ENCODE measurements around the gene BGN.

- no peak for TF ChIP-seq POLR2A (IDR thresholded peaks at IDR 0.05; ENCODE audit: low read depth, low read length)
- TF ChIP-seq POLR2AphosphoS5 (IDR thresholded peaks at IDR 0.05; ENCODE audit: low read depth, low read length) = no peak
- no peak for TF ChIP-seq TAF1 (IDR thresholded peaks at IDR 0.05; ENCODE audit: low read depth, low read length)
- TF ChIP-seq POU2F2 (IDR thresholded peaks at IDR 0.05; ENCODE audit: low read depth, low read length) = no peak
Measured at GRCh38 chrX:153462291-153462690, 32.5 kb upstream of the BGN start.

Data from GM12891 (cell line).